GM12872 (cell line): ENCODE data around the gene ACOX2.

Source experiments
- CTCF ChIP-seq: IDR thresholded peaks from 3 replicates; pipeline ENCODE4 v1.5.1; 2011; ENCODE audit warnings: low read depth, mild to moderate bottlenecking, low read length, moderate library complexity; ENCODE audit not compliant: insufficient read depth

The ACOX2 gene

DNA sequence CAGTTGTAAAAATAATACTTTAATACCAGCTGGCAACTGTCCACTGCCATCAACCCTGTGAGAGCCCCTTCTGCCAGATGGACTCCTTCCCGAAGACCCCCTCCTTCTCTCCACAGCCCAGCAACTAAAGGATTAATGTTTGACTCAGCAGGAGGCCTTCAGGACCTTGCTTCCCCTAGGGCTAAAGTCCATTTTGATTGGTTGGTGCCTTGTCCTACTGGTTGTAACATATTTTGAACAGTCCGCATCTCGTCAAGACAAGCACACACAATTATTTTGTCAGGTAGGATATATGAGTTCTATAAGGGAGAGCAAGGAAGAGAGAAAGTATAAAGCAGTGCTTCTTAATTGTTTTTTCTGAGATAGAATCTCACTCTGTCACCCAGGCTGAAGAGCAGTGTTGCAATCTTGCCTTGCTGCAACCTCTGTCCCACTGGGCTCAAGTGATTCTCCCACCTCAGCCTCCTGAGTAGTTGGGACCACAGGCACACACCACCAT, 18.6 kb downstream of the ACOX2 start:
- no peak for TF ChIP-seq CTCF

- TF ChIP-seq CTCF = no peak
Observed at GRCh38 chr3:58514405-58514804, 22.6 kb downstream of the ACOX2 start.

GRCh38 chr3:58508437-58508836, 28.6 kb downstream of the ACOX2 start:
- TF ChIP-seq CTCF = no peak

- TF ChIP-seq CTCF = no peak
Observed at GRCh38 chr3:58507356-58508078, 29.5 kb downstream of the ACOX2 start.

DNA sequence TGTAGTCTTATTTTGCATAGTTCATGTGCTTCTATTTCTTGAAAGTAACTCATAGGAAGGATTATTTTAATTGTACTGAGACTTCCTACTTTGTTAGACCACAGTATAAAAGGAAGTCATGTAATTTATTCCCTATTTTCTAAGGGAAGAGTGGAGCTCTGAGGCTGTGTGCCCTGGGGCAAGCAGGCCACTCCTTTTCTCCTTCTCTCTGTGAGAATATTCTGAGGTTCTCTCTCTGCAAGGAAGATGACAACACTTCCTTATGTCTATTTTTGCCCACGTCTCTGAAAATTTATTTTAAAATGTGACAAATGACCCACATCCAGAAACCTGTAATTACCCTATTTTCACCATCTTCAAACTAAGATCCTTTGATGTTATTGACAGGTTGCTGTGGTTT, 34.1 kb downstream of the ACOX2 start:
- TF ChIP-seq CTCF = no peak

DNA sequence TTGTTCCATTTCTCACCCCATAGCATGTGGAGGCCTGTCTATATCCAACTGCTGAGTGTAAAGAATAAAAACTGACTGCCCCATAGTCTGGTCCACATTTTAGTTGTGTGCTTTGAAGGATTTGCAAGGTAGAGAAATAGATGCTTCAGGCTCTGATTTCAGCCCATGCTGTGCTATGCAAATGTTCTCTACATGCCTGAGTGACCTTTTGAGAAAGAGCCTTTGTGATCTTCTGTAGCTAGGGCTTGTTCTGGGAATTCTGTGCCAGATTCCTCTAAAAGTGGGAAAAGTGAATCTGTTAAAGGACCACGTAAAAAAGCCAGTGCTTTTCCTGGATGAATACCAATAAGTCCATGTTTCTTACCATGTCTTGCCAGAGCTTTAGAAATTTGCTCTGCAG, 39.9 kb downstream of the ACOX2 start:
- TF ChIP-seq CTCF = no peak

GRCh38 chr3:58496206-58496857, 40.7 kb downstream of the ACOX2 start:
- no peak for TF ChIP-seq CTCF
